Loucy (cell line): ENCODE data around the gene BRD4.

Experiments used
- H2AFZ ChIP-seq: fragments of 200-600 bp; sonication (generic); 2 replicates; pipeline ENCODE4 v1.6.0; 2016; ENCODE audit warnings: antibody characterized with exemption, mild to moderate bottlenecking, low read length, moderate library complexity
- H3F3A ChIP-seq: fragments of 200-600 bp; 2 replicates; pipeline ENCODE4 v1.6.0; 2016; ENCODE audit warnings: antibody characterized with exemption, low read depth, mild to moderate bottlenecking
- H3K27me3 ChIP-seq: fragments of 200-600 bp; sonication (generic); 2 replicates; pipeline ENCODE4 v1.6.1; 2014; ENCODE audit warnings: low read length, mild to moderate bottlenecking; ENCODE audit not compliant: insufficient read depth, poor library complexity, severe bottlenecking
- H3K36me3 ChIP-seq: fragments of 200-600 bp; sonication (generic); 2 replicates; pipeline ENCODE4 v1.6.1; 2016; ENCODE audit warnings: low read length; ENCODE audit not compliant: insufficient read depth
- H3K4me1 ChIP-seq: fragments of 200-600 bp; sonication (generic); 2 replicates; pipeline ENCODE4 v1.5.1; 2014; ENCODE audit warnings: low read length, mild to moderate bottlenecking; ENCODE audit not compliant: insufficient read depth, poor library complexity, severe bottlenecking
- H3K4me2 ChIP-seq: fragments of 200-600 bp; sonication (generic); 2 replicates; pipeline ENCODE4 v1.6.0; 2014; ENCODE audit warnings: antibody characterized with exemption, low read length, low read depth, mild to moderate bottlenecking; ENCODE audit not compliant: poor library complexity, severe bottlenecking
- H3K4me3 ChIP-seq: fragments of 200-600 bp; sonication (generic); 2 replicates; pipeline ENCODE4 v1.5.1; 2014; ENCODE audit warnings: low read length, mild to moderate bottlenecking, mixed read lengths; ENCODE audit not compliant: poor library complexity, severe bottlenecking
- H3K79me2 ChIP-seq: fragments of 200-600 bp; sonication (generic); 2 replicates; pipeline ENCODE4 v1.6.1; 2014; ENCODE audit warnings: low read length; ENCODE audit not compliant: insufficient read depth
- H3K9ac ChIP-seq: fragments of 200-600 bp; sonication (generic); 2 replicates; pipeline ENCODE4 v1.6.0; 2014; ENCODE audit warnings: mild to moderate bottlenecking, low read depth, low read length, moderate library complexity; ENCODE audit not compliant: poor library complexity, severe bottlenecking
- H3K9me2 ChIP-seq: fragments of 200-600 bp; sonication (generic); replicated peaks from 2 replicates; pipeline ENCODE4 v1.6.1; 2016; ENCODE audit warnings: low read depth, low read length, mixed read lengths
- H3K9me3 ChIP-seq: fragments of 200-600 bp; sonication (generic); 2 replicates; pipeline ENCODE4 v1.6.1; 2014; ENCODE audit warnings: mild to moderate bottlenecking, antibody characterized with exemption, low read length, low read depth; ENCODE audit not compliant: insufficient read depth
- H4K20me1 ChIP-seq: fragments of 200-600 bp; sonication (generic); 2 replicates; pipeline ENCODE4 v1.6.0; 2014; ENCODE audit warnings: antibody characterized with exemption, low read length, mild to moderate bottlenecking; ENCODE audit not compliant: insufficient read depth, poor library complexity, severe bottlenecking
- EZH2phosphoT487 ChIP-seq: fragments of 200-600 bp; IDR thresholded peaks from 2 replicates; pipeline ENCODE4 v1.6.1; 2018; ENCODE audit warnings: antibody characterized with exemption, mild to moderate bottlenecking, moderate library complexity, borderline replicate concordance
- TF ChIP-seq, protein P1 (sequence below): fragments of 200-600 bp; sonication (generic); conservative IDR thresholded peaks from 2 replicates; pipeline ENCODE4 v1.5.1; 2014; ENCODE audit warnings: mild to moderate bottlenecking, antibody characterized with exemption, low read length

Gene BRD4

DNA sequence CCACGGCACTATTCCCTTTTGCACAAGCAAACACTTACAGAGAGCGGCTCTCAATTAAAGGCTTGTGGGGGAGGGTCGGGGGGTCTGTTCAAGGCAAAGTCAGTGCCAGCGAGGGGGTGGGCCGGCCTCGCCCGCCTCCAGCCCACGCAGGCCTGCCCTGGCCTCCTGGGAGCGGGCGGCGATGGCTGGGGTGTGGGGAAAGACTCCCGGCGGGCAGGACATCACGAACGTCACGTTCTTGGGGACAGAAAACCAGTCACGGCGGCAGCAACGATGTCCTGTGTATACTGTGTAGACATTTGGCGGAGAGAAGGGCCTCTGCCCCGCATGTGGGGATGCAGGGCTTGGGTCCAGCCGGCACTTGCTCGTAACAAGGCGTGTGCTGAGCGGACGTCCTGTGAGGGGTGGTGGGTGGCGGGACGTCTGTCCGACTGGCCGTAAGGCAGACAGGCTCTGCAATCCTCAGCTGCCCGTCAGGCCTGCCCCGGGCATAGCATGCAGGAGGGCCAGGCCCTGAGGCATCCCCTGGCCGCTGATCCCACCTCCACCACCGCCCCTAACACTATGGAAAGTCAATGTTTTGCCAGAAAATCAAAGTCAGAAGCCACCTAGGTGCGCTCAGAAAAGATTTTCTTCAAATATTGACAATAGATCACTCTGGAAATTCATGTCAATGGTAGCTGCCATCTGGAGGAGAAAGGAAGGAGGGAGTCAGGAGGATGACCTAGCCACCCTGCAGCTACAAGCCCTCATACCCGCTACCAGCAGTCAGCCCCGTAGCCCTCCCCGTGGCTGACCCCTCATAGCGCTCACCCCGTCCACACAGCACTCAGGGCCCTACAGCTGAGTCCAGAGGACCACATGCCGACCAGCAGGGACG, 94.3 kb downstream of the BRD4 start:
- Histone ChIP-seq H3K4me2 (no peak overlapping the region), H3K4me1 (no peaks in the 10 kb centered on the region), H3K36me3 (peaks cover 68% of the 10 kb centered on the region; the same call in 1 of the 2 replicates), H3F3A (no peaks in the 10 kb centered on the region), H3K9ac (no peak overlapping the region), H3K4me3 (no peak overlapping the region), H3K27me3 (no peaks in the 10 kb centered on the region), H2AFZ (no peak overlapping the region), H3K9me3 (no peaks in the 10 kb centered on the region), H3K9me2 (no peaks in the 10 kb centered on the region), H3K79me2 (no peaks in the 10 kb centered on the region), H4K20me1 (no peaks in the 10 kb centered on the region)
- no peak for TF ChIP-seq EZH2phosphoT487
- TF ChIP-seq, protein P1, sequence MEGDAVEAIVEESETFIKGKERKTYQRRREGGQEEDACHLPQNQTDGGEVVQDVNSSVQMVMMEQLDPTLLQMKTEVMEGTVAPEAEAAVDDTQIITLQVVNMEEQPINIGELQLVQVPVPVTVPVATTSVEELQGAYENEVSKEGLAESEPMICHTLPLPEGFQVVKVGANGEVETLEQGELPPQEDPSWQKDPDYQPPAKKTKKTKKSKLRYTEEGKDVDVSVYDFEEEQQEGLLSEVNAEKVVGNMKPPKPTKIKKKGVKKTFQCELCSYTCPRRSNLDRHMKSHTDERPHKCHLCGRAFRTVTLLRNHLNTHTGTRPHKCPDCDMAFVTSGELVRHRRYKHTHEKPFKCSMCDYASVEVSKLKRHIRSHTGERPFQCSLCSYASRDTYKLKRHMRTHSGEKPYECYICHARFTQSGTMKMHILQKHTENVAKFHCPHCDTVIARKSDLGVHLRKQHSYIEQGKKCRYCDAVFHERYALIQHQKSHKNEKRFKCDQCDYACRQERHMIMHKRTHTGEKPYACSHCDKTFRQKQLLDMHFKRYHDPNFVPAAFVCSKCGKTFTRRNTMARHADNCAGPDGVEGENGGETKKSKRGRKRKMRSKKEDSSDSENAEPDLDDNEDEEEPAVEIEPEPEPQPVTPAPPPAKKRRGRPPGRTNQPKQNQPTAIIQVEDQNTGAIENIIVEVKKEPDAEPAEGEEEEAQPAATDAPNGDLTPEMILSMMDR = no peak

DNA sequence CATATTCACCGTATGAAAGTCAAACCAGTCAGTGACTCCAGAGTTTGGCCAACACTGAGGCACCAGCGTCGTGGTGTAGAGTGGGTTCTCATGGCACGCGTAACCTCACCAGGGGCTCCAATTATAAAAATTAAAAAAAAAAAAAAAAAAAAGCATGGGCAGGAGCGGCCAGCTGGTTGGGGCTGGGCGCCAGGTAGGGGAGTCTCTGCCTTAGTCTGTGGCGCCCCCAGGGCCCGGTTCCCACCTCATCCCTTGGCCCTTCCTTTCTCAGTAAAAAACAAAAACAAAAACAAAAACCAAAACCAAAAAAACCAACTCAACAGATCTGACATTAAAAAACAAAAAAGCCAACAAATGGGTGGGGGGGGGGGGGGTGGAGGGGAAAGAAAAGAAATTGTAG, 95.5 kb downstream of the BRD4 start:
- TF ChIP-seq, protein P1 = no peak
- TF ChIP-seq EZH2phosphoT487 = no peak
- H3K4me2 ChIP-seq = no peak overlapping the region
- peaks cover 59% of the 10 kb centered on the region; the same call in 1 of the 2 replicates for H3K36me3 ChIP-seq

GRCh38 chr19:15235781-15236180, 96.6 kb downstream of the BRD4 start:
- Histone ChIP-seq H3K4me3 (no peak overlapping the region), H3K79me2 (no peaks in the 10 kb centered on the region), H3K4me1 (no peaks in the 10 kb centered on the region), H2AFZ (no peak overlapping the region), H3K4me2 (no peak overlapping the region), H3K9ac (no peak overlapping the region), H3K27me3 (no peaks in the 10 kb centered on the region), H3F3A (no peaks in the 10 kb centered on the region), H3K9me3 (no peaks in the 10 kb centered on the region), H3K36me3 (peaks cover 50% of the 10 kb centered on the region; the same call in 1 of the 2 replicates), H4K20me1 (no peaks in the 10 kb centered on the region), H3K9me2 (no peaks in the 10 kb centered on the region)
- TF ChIP-seq, protein P1 = no peak

More for the DNA sequence above, 95.5 kb downstream of the BRD4 start:
- Histone ChIP-seq H3K9me2 (no peaks in the 10 kb centered on the region), H3F3A (no peaks in the 10 kb centered on the region), H3K4me3 (no peak overlapping the region), H3K27me3 (no peaks in the 10 kb centered on the region), H3K79me2 (no peaks in the 10 kb centered on the region), H3K9ac (no peak overlapping the region), H4K20me1 (no peaks in the 10 kb centered on the region), H2AFZ (no peak overlapping the region), H3K4me1 (no peaks in the 10 kb centered on the region), H3K9me3 (no peaks in the 10 kb centered on the region)
